NCI-H345 (cell line): ENCODE results near the gene DAB1.

Experiments used
- DNase-seq: peaks from one replicate; lab custom pipeline; 2025; lab: John Stamatoyannopoulos, UW

The DAB1 gene

DNA sequence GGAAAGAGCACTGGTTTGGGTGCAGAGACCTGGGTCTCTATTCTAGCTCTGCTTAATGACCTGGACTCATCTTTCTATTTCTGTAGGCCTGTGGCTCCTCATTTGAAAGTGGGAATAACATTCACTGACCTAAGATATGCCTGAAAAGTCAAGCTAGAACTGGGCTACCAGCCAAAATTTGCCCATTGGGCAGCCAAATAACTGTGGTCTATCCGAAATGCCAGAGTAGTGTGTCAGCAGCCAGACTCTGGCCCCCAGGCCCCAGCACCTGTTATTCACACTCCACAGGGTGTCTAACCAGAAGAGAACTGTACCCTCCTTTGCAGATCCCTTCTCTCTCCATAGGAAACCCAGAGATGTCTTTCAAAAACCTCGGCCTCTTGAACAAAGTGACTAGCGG lies 12.6 kb downstream of the DAB1 start:
- DNase-seq, result no peak

DNA sequence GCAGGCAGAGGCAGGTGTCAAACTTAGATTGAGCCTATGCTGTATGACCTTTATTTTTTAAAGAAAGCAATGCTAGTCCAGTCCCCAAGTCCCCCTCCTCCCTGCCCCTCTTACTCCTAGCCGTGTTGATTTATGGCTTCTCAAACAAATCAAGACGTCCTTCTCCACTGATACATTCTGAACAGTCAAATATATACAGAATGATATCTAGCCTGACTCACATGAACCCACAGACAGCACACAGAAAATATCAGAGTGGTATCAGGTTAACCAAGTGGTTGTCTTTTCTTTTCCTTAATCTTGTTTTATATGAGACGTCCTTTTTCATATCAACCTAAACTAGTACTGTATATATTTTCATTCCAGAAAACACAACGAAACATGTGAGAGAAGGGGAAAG lies 13.4 kb downstream of the DAB1 start:
- no peak for DNase-seq

DNA sequence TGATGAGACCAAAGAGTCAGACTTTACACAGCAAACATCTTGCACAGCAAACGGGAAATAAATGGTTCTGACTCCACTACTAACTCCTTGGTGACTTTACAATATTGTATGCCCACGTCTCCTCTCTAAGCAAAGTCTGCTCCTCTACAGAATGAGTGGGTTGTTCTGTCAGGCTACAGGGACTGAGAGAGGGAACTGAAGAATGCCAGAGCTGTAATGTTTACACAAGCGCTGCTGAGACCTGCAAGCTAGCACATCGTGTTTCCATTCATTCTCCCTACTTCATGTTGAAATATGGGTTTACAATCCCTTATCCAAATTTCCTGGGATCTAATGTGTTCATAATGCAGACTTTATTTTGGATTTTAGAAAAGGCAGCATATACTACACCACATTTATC lies 15.9 kb downstream of the DAB1 start:
- DNase-seq, result no peak

DNA sequence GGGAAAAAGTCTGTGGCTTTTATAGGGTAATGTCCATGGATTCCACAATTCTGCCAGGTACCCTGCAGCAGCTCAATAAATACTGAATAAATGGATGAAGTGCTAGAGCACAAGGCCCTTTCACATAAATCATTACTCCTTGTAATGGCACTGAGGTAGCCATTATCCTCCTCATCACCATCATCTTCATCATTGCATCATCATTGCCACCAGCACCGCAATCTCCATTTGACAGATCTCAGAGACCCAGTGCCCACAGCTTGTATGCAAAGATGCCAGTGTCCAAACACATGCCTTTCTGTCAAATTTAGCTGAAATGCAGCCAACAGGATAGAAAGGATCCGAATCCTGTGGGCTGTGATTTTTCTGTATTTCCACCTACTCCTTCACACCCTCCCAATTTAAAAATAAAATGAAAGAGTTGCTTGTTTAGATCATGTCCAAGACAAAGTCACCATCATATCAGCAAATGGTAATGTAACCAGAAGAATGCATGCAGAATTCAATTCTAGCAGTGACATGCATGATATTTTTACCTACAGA lies 17.4 kb downstream of the DAB1 start:
- DNase-seq, result no peak

DNA sequence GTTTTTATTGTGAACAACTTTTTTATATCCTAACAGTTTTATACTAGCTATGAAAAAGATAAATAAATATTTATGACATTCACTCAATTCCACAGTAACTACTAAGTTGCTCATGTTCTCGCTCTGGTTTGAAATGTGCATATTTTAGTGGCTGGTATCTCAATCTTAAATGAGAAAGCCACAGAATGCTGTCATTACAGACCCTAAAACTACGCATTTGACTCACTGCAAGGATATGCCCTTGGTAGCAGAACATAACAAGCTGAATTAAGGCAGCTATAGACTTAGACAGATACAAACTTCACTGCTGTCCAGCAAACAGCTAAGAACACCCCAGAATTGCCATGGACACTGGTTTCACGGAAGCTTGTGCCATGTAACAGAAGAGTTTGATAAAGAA lies 19.0 kb downstream of the DAB1 start:
- DNase-seq, result no peak

DNA sequence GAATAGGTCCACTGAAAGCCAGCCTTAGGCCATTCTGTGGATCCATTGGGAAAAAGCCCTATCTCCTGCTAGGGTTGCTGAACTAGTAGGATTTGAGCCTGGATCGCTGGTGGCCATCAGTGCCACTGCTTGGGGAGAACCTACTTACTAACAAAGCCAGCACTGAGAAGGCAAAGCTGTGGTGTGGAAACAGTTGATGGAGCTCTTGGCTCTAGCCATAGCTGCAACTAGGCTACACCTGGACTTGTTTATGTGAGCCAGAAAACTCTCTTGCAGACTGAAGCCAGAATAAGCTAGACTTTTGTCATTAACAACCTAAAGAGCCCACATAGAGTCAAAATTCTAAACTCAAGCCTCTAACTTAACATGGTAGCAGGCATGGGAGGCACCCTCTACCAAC lies 20.7 kb downstream of the DAB1 start:
- no peak for DNase-seq

DNA sequence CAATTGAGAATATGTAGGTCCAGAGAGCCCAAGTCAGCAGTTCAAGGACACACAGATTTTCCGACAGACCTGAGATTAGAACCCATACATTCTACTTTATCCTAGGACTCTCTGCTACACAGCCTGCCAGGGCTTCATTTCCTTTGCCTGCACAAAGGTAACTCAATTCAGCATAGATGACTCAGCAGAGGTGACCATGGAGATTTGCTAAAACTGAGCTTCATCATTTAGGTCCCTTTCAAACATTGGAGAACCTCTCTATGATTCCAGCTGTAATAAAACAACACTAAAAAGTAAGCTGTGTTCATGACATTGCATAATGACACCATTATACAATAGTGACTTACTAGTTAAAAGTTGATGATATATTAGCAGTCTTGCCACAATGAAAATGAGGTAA lies 22.2 kb downstream of the DAB1 start:
- no peak for DNase-seq

DNA sequence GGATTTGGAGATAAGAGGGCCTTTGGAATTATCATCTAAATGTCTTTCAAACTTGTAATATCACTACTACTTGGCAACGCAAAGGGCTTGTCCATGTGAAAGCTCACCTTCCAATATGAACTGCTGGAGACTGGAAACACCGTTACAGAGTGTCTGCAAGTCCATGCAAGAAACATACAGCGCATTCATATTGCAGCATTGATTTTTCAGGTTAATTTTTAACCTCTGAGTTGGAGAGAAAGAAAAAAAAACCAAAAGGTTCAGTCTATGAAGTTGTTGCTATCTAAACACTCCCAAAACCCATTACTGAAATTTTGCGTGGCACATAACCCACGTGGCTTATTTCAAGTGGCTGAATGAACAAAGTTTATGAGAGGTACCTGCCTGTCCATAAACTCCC lies 23.8 kb downstream of the DAB1 start:
- no peak for DNase-seq

DNA sequence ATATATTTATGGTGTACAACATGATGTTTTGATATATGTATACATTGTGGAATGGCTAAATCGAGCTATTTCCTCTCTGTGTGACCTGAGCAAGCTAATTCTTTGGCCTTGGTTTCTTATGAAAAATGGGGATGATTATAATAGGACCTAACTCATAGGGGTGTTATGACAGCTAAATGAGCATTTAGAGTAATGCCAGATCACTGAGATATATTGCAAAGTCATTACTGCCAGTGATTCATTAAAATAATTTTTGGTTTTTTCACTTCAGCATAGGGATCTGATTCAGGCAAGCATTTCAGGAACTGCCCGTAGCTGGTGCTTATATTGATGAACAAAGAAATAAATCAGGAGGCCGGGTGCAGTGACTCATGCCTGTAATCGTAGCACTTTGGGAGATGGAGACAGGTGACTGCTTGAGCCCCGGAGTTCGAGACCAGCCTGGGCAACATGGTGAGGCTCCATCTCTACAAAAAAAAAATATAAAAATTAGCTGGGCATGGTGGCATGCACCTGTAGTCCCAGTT lies 30.7 kb downstream of the DAB1 start:
- no peak for DNase-seq

DNA sequence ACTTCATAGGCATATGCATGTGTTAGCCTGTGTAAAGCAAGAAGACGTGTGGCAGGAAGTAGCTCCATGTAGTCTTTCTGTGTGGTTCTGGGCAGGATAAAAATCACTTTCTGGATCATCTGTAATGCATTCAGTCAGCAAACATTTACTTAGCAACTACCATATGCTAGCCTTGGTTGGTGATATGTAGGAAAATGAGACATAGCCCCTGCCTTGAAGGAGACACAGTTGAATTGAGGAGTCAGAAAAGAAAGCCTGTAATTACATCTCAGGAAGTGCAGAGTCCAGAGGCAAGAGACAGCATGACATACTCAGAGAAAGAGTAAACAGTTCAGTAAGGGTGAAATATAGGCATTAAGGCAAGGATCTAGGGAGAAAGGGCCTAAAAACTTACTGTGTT lies 38.5 kb downstream of the DAB1 start:
- DNase-seq, result no peak

DNA sequence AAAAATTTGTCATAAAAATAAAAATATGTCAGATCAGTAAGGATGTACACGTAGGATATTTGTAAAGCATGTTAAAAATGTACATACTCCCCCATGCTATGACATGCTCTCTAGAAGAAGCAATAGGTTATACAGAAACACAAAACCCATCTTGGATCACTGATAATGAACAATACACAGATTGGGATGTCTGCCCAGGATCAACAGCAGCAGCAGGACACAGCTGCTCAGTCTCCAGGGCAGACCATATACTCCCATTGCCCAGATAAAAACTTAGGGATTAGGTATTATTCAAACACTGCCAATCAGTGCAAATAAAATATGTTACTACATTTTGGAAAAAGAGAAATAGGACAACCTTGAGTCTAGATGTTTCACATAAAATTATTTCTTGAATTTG lies 39.0 kb downstream of the DAB1 start:
- no peak for DNase-seq

DNA sequence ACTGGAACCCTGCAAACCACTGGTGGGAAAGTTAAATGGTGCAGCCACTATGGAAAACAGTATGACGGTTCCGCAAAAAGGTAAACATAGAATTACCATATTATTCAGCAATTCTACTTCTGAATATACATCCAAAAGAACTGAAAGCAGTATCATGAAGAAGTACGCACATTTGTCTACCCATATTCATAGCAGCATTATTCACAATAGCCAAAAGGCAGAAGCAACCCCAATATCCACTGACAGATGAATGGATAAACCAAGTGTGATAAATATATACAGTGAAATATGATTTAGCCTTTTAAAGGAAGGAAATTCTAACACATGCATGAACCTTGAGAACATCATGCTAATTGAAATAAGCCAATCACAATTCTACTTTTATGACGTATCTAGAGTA lies 39.6 kb downstream of the DAB1 start:
- DNase-seq, result no peak

DNA sequence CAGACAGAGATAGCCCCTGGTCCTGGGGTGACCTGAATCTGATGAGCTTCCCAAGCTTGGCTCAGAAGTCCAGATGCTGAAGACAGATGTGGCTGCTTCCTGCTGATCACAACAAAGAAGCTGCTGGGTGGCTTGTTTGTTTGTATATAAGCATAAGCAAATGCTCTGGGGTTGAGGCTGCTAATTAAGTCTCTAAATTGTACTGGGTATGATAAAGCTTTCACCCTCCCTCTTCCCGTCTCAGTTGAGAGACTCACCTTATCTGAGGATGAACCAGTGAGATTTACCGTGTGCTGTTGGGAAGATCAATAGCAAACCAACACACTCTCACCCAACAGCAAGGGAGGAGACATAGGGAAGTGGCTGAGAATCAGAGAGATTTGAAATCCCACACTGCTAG lies 42.0 kb downstream of the DAB1 start:
- DNase-seq, result no peak

DNA sequence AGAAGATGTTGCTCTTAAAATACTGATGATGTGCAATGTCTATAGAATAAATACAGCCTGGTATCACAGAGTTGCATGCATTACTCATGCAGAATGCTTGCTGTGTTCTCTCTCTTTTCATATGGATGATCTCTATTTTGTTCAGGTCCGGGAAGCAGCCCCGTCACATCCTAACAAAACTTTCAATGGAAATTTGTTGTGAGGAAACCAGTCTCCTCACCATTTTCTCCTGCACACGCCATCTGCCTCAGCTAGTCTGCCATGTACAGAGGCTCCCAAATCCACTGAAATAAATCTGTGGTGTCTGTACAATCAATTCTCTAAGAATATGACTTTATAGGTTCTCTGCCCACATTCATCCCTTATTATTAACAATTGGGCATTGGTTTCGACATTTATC lies 42.4 kb downstream of the DAB1 start:
- no peak for DNase-seq

DNA sequence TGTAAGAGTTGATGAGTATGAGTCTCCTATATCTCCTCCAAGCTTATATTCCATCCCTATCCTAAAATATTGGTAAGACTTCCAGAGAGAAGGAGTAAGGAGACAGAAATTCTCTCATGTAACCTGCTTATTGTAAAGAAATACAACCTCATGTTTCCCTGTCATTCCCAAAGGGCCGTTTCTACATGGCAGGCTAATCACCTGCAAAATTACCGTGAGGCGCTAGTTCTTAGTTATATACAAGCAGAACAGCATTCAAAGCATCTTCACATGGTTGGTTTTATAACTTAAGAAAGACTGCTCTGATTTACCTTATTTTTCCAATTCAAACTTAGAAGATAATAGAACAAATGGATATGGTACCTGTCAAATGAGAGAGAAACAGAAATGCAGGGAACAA lies 42.9 kb downstream of the DAB1 start:
- no peak for DNase-seq

DNA sequence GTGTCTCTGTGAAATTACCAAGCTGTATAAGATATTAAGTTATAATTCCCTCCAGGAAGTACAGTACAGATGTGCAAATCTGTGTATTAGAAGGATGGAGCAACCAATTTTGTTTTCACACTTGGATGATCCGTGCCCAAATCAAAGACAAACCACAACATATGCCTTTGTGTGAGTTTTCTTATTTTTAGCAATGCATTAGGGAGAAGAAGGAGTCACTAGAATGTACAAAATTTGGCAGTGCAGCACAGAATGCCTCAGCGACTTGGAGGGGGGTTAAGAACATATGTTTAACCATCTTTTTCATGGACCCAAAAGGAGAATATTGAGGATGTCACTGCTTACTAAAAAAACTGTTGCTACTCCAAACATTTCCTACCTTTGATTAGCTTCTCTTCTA lies 45.3 kb downstream of the DAB1 start:
- DNase-seq, result no peak

DNA sequence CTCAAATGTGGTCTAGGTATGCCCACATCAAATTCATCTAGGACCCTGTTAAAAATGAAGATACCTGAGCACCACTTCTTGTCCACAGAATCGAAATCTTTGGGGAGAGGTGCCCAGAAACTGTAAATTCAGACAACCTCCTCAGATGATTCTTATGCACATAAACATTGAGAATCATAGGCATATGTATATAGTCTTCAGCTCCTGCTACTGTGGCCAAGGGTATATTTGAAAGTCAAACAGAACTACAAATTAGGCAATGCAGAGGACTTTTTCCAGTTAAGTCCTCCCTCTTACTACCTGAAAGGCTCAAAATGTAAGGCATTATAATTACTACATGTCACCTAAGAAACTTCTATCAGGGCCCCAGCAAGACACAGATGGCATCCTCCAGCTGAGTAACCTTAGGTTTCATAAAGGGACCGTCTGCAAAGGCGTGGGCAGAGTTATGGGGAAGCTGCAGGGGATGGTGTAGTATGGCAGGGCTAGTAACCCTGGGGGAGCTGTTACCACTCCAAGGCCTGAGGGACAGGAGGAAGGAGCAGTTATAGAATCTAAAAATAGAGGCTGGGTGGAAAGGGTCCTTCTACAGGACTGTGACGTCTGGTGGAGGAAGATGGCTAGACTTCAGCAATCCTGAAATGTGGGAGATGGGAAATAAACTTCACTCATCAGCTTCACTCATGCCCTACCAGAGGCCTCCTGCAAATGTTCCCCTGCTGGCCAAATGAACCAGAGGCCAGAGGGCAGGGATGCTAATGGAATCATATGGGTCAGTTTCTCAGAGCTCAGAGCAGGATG lies 46.3 kb downstream of the DAB1 start:
- DNase-seq, result no peak

DNA sequence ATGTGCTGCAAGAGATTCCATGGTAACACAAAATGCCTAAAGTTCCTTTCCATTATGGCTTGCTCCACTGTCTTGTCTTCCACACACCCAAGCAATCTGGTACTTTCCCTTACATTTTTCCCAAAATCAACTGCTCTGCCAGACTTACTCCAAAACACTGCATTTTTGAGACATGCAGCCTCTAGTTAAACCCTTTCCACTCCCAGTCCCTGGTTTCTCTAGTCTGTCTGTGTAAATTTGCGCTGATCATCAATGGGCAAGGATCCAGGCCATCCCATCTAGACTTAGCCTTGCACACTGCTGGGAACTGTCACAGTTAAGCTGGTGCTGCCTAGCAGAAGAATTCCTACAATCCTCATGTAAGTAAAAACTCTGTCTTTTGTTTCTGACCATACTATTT lies 47.8 kb downstream of the DAB1 start:
- no peak for DNase-seq

DNA sequence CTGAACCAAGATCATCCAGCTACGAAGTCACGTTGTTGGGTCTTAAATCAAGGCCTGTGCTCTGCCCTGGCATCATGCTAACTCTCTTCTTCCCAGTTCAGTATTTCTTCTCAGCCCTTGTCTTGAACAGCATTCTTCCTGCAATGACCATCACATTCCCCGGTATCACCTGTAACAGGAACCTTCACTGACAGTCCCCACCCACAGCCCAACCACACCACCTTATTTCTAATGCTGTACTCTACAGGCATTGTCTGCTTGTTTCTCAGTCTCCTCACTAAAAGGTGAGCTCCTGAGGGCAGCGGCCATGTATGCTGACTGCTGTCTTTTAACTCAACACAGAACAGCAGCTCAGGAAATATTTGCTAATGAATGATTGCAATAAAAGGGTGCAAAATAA lies 54.0 kb downstream of the DAB1 start:
- no peak for DNase-seq

DNA sequence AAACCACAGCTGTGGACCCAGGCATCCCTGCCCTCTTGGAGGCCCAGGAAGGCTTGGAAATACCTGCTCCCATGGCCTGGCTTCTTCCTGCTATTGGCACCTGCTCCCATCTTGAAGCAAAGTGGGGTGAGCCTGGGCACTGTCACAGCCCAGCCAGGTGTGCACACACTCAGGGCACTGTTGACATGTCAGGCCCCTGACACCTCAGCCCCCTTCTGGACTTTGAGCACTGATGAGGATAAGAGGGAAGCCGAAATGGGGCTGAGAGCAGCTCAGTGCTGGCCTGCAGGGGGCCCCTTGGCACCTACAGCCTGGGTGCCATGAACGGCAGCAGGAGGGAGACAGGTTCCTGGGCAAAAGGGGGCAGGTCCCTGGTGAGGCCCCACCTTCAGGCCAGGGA lies 55.9 kb downstream of the DAB1 start:
- no peak for DNase-seq

DNA sequence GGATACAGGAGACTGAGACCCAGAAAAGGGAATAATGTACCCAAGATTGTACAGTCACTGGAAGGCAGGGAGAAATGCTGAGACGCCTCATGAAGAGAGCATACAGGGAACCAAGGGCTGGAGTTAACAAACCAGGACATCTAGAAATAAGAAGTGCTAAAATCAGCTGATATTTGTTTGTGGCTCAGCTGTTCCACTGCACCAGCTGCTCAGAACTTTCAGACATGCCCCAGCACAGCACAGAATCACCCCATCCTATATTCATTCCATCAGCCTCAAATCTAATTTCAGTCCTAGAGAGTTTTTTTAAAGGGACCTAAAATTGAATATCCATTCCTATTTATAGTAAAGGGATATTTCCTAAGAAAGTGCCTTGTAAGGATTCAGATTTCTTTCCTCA lies 60.2 kb downstream of the DAB1 start:
- DNase-seq, result no peak

DNA sequence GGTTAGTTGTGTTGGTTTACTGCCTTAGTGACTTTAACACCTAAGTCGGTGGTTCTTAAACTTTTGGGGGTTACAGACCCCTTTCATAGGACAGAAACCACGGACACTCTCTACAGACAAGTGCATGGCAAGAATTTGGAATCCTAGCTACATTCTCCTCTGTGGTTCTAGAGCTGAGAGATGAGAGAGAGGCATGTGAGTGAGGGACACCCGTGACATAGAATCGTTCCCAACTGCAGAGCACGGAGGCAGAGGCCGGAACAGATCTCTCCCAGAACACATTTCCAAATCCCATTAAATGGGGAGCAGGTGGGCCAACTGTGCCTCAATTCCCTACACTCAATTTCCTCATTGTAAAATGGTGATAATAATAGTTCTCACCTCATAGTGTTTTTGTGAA lies 60.7 kb downstream of the DAB1 start:
- no peak for DNase-seq

DNA sequence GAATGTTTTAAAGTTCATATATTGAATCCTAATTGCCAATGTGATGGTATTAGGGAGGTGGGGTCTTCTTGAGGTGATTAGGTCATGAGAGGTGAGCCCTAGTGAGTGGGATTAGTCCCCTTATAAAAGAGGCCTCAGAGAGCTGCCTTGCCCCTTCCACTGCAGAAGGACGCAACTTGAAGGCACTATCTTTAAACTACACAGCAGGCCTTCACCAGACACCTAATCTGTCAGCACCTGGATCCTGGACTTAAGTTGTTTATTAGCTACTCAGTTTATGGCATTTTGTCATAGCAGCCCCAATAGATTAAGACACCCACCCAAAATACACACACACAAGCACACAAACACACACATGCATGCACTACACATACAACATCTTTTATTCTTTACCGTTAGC lies 61.4 kb downstream of the DAB1 start:
- DNase-seq, result no peak

DNA sequence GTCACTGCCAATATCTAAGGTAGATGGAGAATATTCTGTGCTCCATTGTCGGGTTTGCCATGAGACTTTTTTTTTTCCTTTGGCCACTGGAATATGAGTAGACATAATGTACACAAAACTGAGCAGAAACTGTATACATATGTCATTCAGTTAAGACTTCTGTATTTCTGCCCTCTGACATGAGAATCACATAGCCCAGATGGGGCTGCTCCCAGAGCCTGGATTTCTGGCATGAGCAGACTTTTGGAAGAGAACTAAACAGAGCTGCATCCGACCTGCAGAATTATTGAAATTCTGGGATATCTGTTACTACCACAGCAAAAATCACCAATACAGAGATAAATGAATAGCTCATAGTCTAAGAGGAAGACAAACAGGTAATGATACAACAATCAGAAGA lies 62.3 kb downstream of the DAB1 start:
- no peak for DNase-seq
